Kidney epithelial cell (primary cell): ENCODE results near the gene DGKE. TPM values are rescaled to one million over a fixed set of nuclear protein-coding genes. Genes with fewer than 3 reads are reported as not detected.

ENCODE experiments used
- DNase-seq: peaks from one replicate; pipeline ENCODE4 v3.0.0-alpha.2; 2010; ENCODE audit warnings: low read depth
- H3K27me3 ChIP-seq: 2 replicates; pipeline ENCODE4 v1.6.0; 2011; ENCODE audit warnings: low read length; ENCODE audit not compliant: control insufficient read depth, insufficient read depth
- H3K36me3 ChIP-seq: 2 replicates; pipeline ENCODE4 v1.5.1; 2011; ENCODE audit warnings: low read length; ENCODE audit not compliant: control insufficient read depth, insufficient read depth
- H3K4me3 ChIP-seq: 2 replicates; pipeline ENCODE4 v1.5.1; 2011; ENCODE audit warnings: low read depth, mild to moderate bottlenecking, control low read depth, low read length
- CTCF ChIP-seq: IDR thresholded peaks from 2 replicates; pipeline ENCODE4 v1.5.1; 2011; ENCODE audit warnings: mild to moderate bottlenecking, moderate library complexity, low read length, control low read depth, inconsistent platforms; ENCODE audit not compliant: insufficient read depth, poor library complexity, severe bottlenecking
- total RNA-seq: library from RNA; depleted of rRNA; stranded (reverse); fragments of >200 nt; gene quantifications from 2 replicates; pipeline ENCODE4 v1.2.3, GENCODE V29; 2015

Gene DGKE
- total RNA-seq, 1 donor from 2014 or later: 7.0 TPM

- no peak for TF ChIP-seq CTCF
- peak overlapping the region; percentile 91 for H3K4me3 ChIP-seq
- no peaks in the 10 kb centered on the region for H3K36me3 ChIP-seq
- no peak for DNase-seq
- no peaks in the 10 kb centered on the region for H3K27me3 ChIP-seq
Measured at GRCh38 chr17:56914581-56915273, 80.8 kb downstream of the DGKE start.

- H3K36me3 ChIP-seq: no peaks in the 10 kb centered on the region
- no peak for TF ChIP-seq CTCF
- no peak overlapping the region for H3K4me3 ChIP-seq
- no peaks in the 10 kb centered on the region for H3K27me3 ChIP-seq
- no peak for DNase-seq
Measured at GRCh38 chr17:56917559-56918296, 83.8 kb downstream of the DGKE start.

GRCh38 chr17:56918916-56919315, 85.0 kb downstream of the DGKE start:
- no peak for TF ChIP-seq CTCF
- Histone ChIP-seq H3K4me3 (no peak overlapping the region), H3K36me3 (no peaks in the 10 kb centered on the region), H3K27me3 (no peaks in the 10 kb centered on the region)
- no peak for DNase-seq

Other genes starting within 250 kb of the DGKE start
- gene NOG, start 240.5 kb upstream of the DGKE start, total RNA-seq: 32.8 and 34.6 TPM in 2 replicates
- gene C17orf67, start 231 bp upstream of the DGKE start, total RNA-seq: 0.34 and 0.50 TPM in 2 replicates
- gene TRIM25, start 79.9 kb downstream of the DGKE start, total RNA-seq: 97.1 and 115 TPM in 2 replicates
- gene COIL, start 126.9 kb downstream of the DGKE start, total RNA-seq: 13.6 and 19.3 TPM in 2 replicates
- 23.7 and 24.8 TPM in 2 replicates for gene SCPEP1, start 144.0 kb downstream of the DGKE start, total RNA-seq